ENCODE measurements around the gene STARD3. TPM values are rescaled to one million over a fixed set of nuclear protein-coding genes. Genes with fewer than 3 reads are reported as not detected.

Gene STARD3
- total and polyA plus RNA-seq, 2 of the 13 experiments (the other 11 are each of a cell fraction or from before 2014, with no cell fraction given): 34.6 to 100 TPM

- TF ChIP-seq HOXA3 (CRISPR knock-in tag; IDR thresholded peaks at IDR 0.05) (peak; percentile 58; the same call in 1 of the 2 replicates), ZFY (CRISPR knock-in tag; IDR thresholded peaks at IDR 0.05) (no peak), RFX3 (CRISPR knock-in tag; IDR thresholded peaks at IDR 0.05) (no peak), ZBTB7B (CRISPR knock-in tag; IDR thresholded peaks at IDR 0.05) (0 out of 2 replicates have a peak, but pooled peaks have one; percentile 28), MBD4 (IDR thresholded peaks at IDR 0.05; ENCODE audit: borderline replicate concordance, low read length) (no peak), HNF4A (CRISPR knock-in tag; IDR thresholded peaks at IDR 0.05) (peak; percentile 95), PAWR (CRISPR knock-in tag; IDR thresholded peaks at IDR 0.05; ENCODE audit: borderline replicate concordance) (no peak), ETV5 (CRISPR knock-in tag; IDR thresholded peaks at IDR 0.05; ENCODE audit: borderline replicate concordance) (peak; percentile 89), HBP1 (CRISPR knock-in tag; IDR thresholded peaks at IDR 0.05; ENCODE audit: low read depth) (no peak), MNT (IDR thresholded peaks at IDR 0.05) (no peak), REPIN1 (CRISPR knock-in tag; IDR thresholded peaks at IDR 0.05; ENCODE audit: borderline replicate concordance, low read depth) (peak; percentile 12; the same call in 1 of the 2 replicates), ZFP82 (CRISPR knock-in tag; IDR thresholded peaks at IDR 0.05; ENCODE audit: borderline replicate concordance) (no peak), ZBTB26 (CRISPR knock-in tag; IDR thresholded peaks at IDR 0.05; ENCODE audit: borderline replicate concordance) (0 out of 2 replicates have a peak, but pooled peaks have one; percentile 6), KDM5B (CRISPR knock-in tag; IDR thresholded peaks at IDR 0.05; ENCODE audit: borderline replicate concordance) (no peak), HNF4G (IDR thresholded peaks at IDR 0.05; ENCODE audit: borderline replicate concordance, low read depth, low read length) (peak; percentile 87), HNF4G (CRISPR knock-in tag; IDR thresholded peaks at IDR 0.05; ENCODE audit: borderline replicate concordance, low read depth) (peak; percentile 72), CBX1 (IDR thresholded peaks at IDR 0.05; ENCODE audit: low read depth) (no peak), SP1 (IDR thresholded peaks at IDR 0.05) (no peak), SP1 (CRISPR knock-in tag; IDR thresholded peaks at IDR 0.05) (no peak), GABPA (IDR thresholded peaks at IDR 0.05; ENCODE audit: low read depth, low read length) (no peak), GABPA (CRISPR knock-in tag; IDR thresholded peaks at IDR 0.05; ENCODE audit: low read depth) (no peak; the same call in 1 of the 2 replicates), ZBTB43 (CRISPR knock-in tag; conservative IDR thresholded peaks at IDR 0.05) (no peak), NR2F1 (CRISPR knock-in tag; IDR thresholded peaks at IDR 0.05) (0 out of 4 replicates have a peak, but pooled peaks of 1 of the 2 experiments have one; percentile 8)
Observed at GRCh38 chr17:39687101-39687545, 50.2 kb downstream of the STARD3 start (continued).

Measured in HepG2 (cell line).